GM12878 (cell line): ENCODE measurements around the gene TFPI2. TPM values are rescaled to one million over a fixed set of nuclear protein-coding genes. Genes with fewer than 3 reads are reported as not detected.
A peak's percentile ranks its signal among the peaks of the same experiment; 100 is the strongest.

ENCODE experiments used
- ATAC-seq: fragments of 200-7000 bp; cut with Tn5 transposase; 3 replicates; pipeline ENCODE4 v1.9.1; 2020; ENCODE audit warnings: mild to moderate bottlenecking, moderate library complexity
- BruUV-seq: library from RNA; stranded (reverse); fragments of 400-500 nt; replicated peaks from 2 replicates; lab custom pipeline; 2021; lab: Mats Ljungman, UMichigan
- CTCF ChIA-PET: fragments of 300-600 bp; sonication (Branson Sonifier 250); formaldehyde crosslinking; extraction: SDS; loops from one replicate; lab custom pipeline; 2021; ENCODE audit warnings: inconsistent platforms; lab: Yijun Ruan, JAX
- POLR2A ChIA-PET: fragments of 350-600 bp; formaldehyde crosslinking; extraction: SDS; loops from one replicate; lab custom pipeline; 2021; ENCODE audit warnings: inconsistent platforms; lab: Charles Lee
- RAD21 ChIA-PET: fragments of 300-600 bp; sonication (Branson Sonifier 250); formaldehyde crosslinking; loops from one replicate; lab custom pipeline; 2023; ENCODE audit warnings: antibody characterized with exemption; ENCODE audit not compliant: unreplicated experiment; lab: Charles Lee
- SMC1A ChIA-PET: fragments of 300-600 bp; sonication (Branson Sonifier 250); formaldehyde crosslinking; loops from one replicate; lab custom pipeline; 2023; ENCODE audit not compliant: unreplicated experiment, uncharacterized antibody; lab: Charles Lee
- DNase-seq: peaks from one replicate; pipeline ENCODE4 v3.0.0-alpha.2; 2011; ENCODE audit warnings: low read depth, low spot score
- FAIRE-seq: peaks from 3 replicates; lab custom pipeline; 2011; peaks lifted over from hg19 to GRCh38; lab: Jason Lieb, UNC
- H2AFZ ChIP-seq: 2 replicates; pipeline ENCODE4 v1.6.0; 2011; ENCODE audit warnings: low read depth, low read length, control low read depth; ENCODE audit not compliant: control insufficient read depth
- H3K27ac ChIP-seq: 2 replicates; pipeline ENCODE4 v1.5.1; 2011; ENCODE audit warnings: control low read depth; ENCODE audit not compliant: control insufficient read depth, insufficient read depth
- H3K27me3 ChIP-seq, 2 experiments: replicated peaks in 1 of 2; 2 replicates each; pipeline versions ENCODE4 v1.6.0 to v1.6.1; 2011; ENCODE audit warnings: low read length in 1 of 2; ENCODE audit not compliant: control insufficient read depth in 2 of 2, insufficient read depth in 2 of 2
- H3K36me3 ChIP-seq, 2 experiments: 2 replicates each; pipeline ENCODE4 v1.5.1; 2011; ENCODE audit warnings: low read length in 1 of 2; ENCODE audit not compliant: control insufficient read depth in 2 of 2, insufficient read depth in 2 of 2
- H3K4me1 ChIP-seq: 2 replicates; pipeline ENCODE4 v1.6.1; 2011; ENCODE audit warnings: mild to moderate bottlenecking, low read length, moderate library complexity, mixed read lengths; ENCODE audit not compliant: control insufficient read depth, insufficient read depth
- H3K4me2 ChIP-seq: 2 replicates; pipeline ENCODE4 v1.6.0; 2011; ENCODE audit warnings: control low read depth; ENCODE audit not compliant: control insufficient read depth, insufficient read depth
- H3K4me3 ChIP-seq: fragments of 200-600 bp; sonication (generic); 2 replicates; pipeline ENCODE4 v1.5.1; 2016
- H3K79me2 ChIP-seq: 2 replicates; pipeline ENCODE4 v1.6.0; 2011; ENCODE audit warnings: low read length; ENCODE audit not compliant: control insufficient read depth, insufficient read depth
- H3K9ac ChIP-seq: 2 replicates; pipeline ENCODE4 v1.8.0; 2011; ENCODE audit warnings: low read length, control low read depth, mixed read lengths; ENCODE audit not compliant: control insufficient read depth, insufficient read depth
- H3K9me3 ChIP-seq: replicated peaks from 3 replicates; pipeline ENCODE4 v1.5.1; 2011; ENCODE audit warnings: mild to moderate bottlenecking, low read length; ENCODE audit not compliant: control insufficient read depth, insufficient read depth
- H4K20me1 ChIP-seq: 2 replicates; pipeline ENCODE4 v1.6.0; 2011; ENCODE audit not compliant: control insufficient read depth, insufficient read depth
- BACH1 ChIP-seq: fragments of 450-650 bp; IDR thresholded peaks from 2 replicates; pipeline ENCODE4 v1.6.1; 2017; ENCODE audit warnings: mild to moderate bottlenecking, borderline replicate concordance
- BRCA1 ChIP-seq: IDR thresholded peaks from 2 replicates; pipeline ENCODE4 v1.6.1; 2011; ENCODE audit warnings: low read depth, low read length, improper control_type of control experiment
- EGR1 ChIP-seq, 2 experiments: IDR thresholded peaks; 1 replicate in 1 of 2; 2 replicates in 1 of 2; pipeline ENCODE4 v1.6.1; 2011 to 2012; ENCODE audit warnings: low read depth in 2 of 2, low read length in 2 of 2, borderline replicate concordance in 1 of 2, mild to moderate bottlenecking in 1 of 2, moderate library complexity in 1 of 2
- PAX5 ChIP-seq: IDR thresholded peaks from 2 replicates; pipeline ENCODE4 v1.6.1; 2011; ENCODE audit warnings: low read depth, low read length, borderline replicate concordance
- TCF7 ChIP-seq: IDR thresholded peaks from 2 replicates; pipeline ENCODE4 v1.6.1; 2014; ENCODE audit warnings: antibody characterized with exemption, borderline replicate concordance
- ZNF207 ChIP-seq: fragments of 450-650 bp; IDR thresholded peaks from 2 replicates; pipeline ENCODE4 v1.6.1; 2014; ENCODE audit warnings: antibody characterized with exemption, mild to moderate bottlenecking, borderline replicate concordance
- WGBS: methylation state at CpG from one replicate; pipeline ENCODE4 v1.1.6; 2016; ENCODE audit warnings: low lambda C conversion rate; ENCODE audit not compliant: insufficient replicate concordance, insufficient coverage; ENCODE audit errors: missing lambda C conversion rate; 5-methylcytosine and 5-hydroxymethylcytosine counted together
- in situ Hi-C: fragments of 300-500 bp; cut with MboI; formaldehyde crosslinking; loops from 9 replicates; pipeline ENCODE4 v1.14.3; 2018; ENCODE audit warnings: mixed read lengths
- intact Hi-C: fragments of 100-400 bp; cut with micrococcal nuclease; formaldehyde crosslinking; loops from one replicate; pipeline ENCODE4 v1.14.2; 2022; ENCODE audit not compliant: unreplicated experiment
- polyA plus RNA-seq, 11 experiments: library from polyadenylated mRNA; depleted of rRNA in 4 of 11; unstranded in 6 of 11; stranded (reverse) in 5 of 11; fragments of >200 nt; fragmentation: Nextera tagmentation in 4 of 11; fragmentation: Illumina TruSeq in 1 of 11; extraction: Ambion mirVana in 4 of 11; extraction: Trizol in 1 of 11; gene quantifications; 1 replicate in 1 of 11; 2 replicates in 10 of 11; pipeline versions ENCODE4 v1.2.1 to v1.2.3, GENCODE V29; 2011 to 2016; ENCODE audit warnings: inconsistent platforms in 2 of 11, missing spikeins in 2 of 11, low read depth in 1 of 11
- total RNA-seq, 4 experiments: library from RNA; depleted of rRNA in 3 of 4; stranded (reverse); fragments of >200 nt in 3 of 4; fragmentation: Illumina TruSeq in 1 of 4; extraction: Trizol in 1 of 4; gene quantifications; 2 replicates each; pipeline versions ENCODE4 v1.2.1 to v1.2.3, GENCODE V29; 2013 to 2021
- TF ChIP-seq, protein P1 (sequence below): fragments of 450-650 bp; IDR thresholded peaks from 2 replicates; pipeline ENCODE4 v1.6.1; 2014; ENCODE audit warnings: mild to moderate bottlenecking
- TF ChIP-seq, protein P2 (sequence below): IDR thresholded peaks from 2 replicates; pipeline ENCODE4 v1.6.1; 2012; ENCODE audit warnings: low read depth, low read length, improper control_type of control experiment
- TF ChIP-seq, protein P3 (sequence below): fragments of 450-650 bp; IDR thresholded peaks from 2 replicates; pipeline ENCODE4 v1.6.1; 2016; ENCODE audit warnings: mild to moderate bottlenecking, moderate library complexity, borderline replicate concordance

TFPI2 gene
- total and polyA plus RNA-seq, 10 of the 15 experiments (the other 5 are each of a cell fraction or from before 2014, with no cell fraction given) = 0.07 to 1.1 (median 0.31) TPM; not detected in 5

DNA sequence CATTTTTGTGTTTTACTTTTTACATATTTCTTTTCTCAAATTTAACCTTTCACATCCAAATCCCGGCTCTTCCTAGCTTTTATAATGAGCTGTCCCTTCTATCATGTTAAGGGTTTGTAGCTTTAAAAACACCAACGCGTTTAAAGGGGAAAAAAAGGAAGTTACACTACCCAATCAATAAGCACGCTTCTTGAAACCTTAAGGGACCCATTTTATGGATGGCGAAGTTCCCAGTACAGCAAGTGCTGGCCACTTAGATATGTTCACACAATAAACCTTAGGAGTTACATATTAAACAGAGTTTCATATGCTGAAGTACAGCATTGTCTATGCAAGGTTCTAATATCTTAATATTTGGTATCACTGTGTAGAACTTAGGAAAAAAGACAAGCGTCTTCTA lies 32.7 kb upstream of the TFPI2 start (continued):
- TF ChIP-seq, protein P1, sequence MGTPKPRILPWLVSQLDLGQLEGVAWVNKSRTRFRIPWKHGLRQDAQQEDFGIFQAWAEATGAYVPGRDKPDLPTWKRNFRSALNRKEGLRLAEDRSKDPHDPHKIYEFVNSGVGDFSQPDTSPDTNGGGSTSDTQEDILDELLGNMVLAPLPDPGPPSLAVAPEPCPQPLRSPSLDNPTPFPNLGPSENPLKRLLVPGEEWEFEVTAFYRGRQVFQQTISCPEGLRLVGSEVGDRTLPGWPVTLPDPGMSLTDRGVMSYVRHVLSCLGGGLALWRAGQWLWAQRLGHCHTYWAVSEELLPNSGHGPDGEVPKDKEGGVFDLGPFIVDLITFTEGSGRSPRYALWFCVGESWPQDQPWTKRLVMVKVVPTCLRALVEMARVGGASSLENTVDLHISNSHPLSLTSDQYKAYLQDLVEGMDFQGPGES = no peak
- TF ChIP-seq TCF7 = no peak
- TF ChIP-seq, protein P2, sequence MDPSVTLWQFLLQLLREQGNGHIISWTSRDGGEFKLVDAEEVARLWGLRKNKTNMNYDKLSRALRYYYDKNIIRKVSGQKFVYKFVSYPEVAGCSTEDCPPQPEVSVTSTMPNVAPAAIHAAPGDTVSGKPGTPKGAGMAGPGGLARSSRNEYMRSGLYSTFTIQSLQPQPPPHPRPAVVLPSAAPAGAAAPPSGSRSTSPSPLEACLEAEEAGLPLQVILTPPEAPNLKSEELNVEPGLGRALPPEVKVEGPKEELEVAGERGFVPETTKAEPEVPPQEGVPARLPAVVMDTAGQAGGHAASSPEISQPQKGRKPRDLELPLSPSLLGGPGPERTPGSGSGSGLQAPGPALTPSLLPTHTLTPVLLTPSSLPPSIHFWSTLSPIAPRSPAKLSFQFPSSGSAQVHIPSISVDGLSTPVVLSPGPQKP = no peak

DNA sequence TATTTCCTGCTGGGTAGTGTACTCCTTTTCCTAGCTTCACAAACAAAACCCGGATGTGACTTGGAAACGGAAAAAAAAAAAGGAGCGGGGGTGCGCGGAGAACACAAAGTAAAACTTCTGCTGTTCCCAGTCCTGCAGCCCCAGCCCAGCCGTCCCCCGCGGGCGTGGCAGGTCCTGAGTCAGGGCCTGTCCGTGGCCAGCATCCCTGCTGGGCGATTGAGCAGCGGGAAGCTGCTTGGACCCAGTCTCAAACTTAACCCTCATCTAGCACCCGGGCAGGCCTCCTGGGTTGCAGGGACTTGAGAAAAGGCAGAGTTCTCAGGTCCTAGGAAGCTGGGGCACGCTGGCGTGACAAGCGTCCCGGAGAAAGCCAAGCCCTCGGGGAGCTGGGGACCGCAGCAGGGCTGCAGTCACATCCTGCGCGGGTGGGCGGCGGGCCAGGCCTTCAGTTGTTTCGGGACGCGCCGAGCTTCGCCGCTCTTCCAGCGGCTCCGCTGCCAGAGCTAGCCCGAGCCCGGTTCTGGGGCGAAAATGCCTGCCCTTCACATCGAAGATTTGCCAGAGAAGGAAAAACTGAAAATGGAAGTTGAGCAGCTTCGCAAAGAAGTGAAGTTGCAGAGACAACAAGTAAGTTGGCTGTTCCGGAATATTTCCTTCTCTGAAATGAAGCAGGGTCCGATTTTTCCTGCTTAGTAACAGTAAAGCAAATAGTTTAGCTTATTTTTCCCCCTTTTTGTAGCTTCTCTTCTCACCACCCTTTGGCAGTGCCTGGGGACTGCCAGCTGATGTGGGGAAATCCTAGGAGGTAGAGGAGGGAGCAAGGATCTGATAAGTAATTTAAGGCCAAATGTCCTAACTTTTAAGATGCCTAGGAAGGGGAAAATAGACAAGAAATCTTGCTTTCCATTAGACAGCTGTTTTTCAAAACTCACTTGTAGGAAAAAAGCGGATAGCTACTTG lies 31.3 kb upstream of the TFPI2 start, which contains the start of gene GNG11:
Gene GNG11 (plus strand): TSS at position 129 of the 960 bp plus-strand sequence. CDS start 403 bp downstream, at position 532.
- RAD21 ChIA-PET = interaction anchor here (0.7 to 1.7 kb wide), 5 partner anchors 12 to 165 kb away, joined by 3 to 12 read pairs (median 3); no protein-coding TSS in a partner anchor
- TF ChIP-seq PAX5 = no peak
- TF ChIP-seq ZNF207 = no peak
- no peak for TF ChIP-seq BACH1
- no peak for TF ChIP-seq BRCA1
- TF ChIP-seq, protein P3, sequence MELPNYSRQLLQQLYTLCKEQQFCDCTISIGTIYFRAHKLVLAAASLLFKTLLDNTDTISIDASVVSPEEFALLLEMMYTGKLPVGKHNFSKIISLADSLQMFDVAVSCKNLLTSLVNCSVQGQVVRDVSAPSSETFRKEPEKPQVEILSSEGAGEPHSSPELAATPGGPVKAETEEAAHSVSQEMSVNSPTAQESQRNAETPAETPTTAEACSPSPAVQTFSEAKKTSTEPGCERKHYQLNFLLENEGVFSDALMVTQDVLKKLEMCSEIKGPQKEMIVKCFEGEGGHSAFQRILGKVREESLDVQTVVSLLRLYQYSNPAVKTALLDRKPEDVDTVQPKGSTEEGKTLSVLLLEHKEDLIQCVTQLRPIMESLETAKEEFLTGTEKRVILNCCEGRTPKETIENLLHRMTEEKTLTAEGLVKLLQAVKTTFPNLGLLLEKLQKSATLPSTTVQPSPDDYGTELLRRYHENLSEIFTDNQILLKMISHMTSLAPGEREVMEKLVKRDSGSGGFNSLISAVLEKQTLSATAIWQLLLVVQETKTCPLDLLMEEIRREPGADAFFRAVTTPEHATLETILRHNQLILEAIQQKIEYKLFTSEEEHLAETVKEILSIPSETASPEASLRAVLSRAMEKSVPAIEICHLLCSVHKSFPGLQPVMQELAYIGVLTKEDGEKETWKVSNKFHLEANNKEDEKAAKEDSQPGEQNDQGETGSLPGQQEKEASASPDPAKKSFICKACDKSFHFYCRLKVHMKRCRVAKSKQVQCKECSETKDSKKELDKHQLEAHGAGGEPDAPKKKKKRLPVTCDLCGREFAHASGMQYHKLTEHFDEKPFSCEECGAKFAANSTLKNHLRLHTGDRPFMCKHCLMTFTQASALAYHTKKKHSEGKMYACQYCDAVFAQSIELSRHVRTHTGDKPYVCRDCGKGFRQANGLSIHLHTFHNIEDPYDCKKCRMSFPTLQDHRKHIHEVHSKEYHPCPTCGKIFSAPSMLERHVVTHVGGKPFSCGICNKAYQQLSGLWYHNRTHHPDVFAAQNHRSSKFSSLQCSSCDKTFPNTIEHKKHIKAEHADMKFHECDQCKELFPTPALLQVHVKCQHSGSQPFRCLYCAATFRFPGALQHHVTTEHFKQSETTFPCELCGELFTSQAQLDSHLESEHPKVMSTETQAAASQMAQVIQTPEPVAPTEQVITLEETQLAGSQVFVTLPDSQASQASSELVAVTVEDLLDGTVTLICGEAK = no peak
- TF ChIP-seq EGR1 (IDR thresholded peaks at IDR 0.05; ENCODE audit: borderline replicate concordance in 1 of 2, low read depth in 2 of 2, low read length in 2 of 2) = no peak

More for the DNA sequence above, 31.3 kb upstream of the TFPI2 start, which contains the start of gene GNG11:
- peak; percentile 84 for ATAC-seq
- Histone ChIP-seq H3K27me3 (no peaks in the 10 kb centered on the region), H3K27ac (peak within 1 kb of the TSS; percentile 24; the same call in 1 of the 2 replicates), H3K79me2 (no peaks in the 10 kb centered on the region), H3K36me3 (no peaks in the 10 kb centered on the region), H2AFZ (peak within 1 kb of the TSS; percentile 84), H3K9me3 (no peaks in the 10 kb centered on the region), H3K4me1 (no peaks in the 10 kb centered on the region), H3K4me2 (peak within 1 kb of the TSS; percentile 75), H3K9ac (peak within 1 kb of the TSS; percentile 48; the same call in 1 of the 2 replicates), H3K4me3 (peak within 1 kb of the TSS; percentile 61), H4K20me1 (no peaks in the 10 kb centered on the region)
- no peak for FAIRE-seq
- 26% methylated on average over 36 of the region's 39 CpGs for WGBS
- no peak for DNase-seq
- intact Hi-C loops = loop anchor here (10.0 kb wide), 1 partner anchor 57 kb away; no protein-coding TSS in a partner anchor
- ChIA-PET POLR2A (interaction anchor here (0.7 kb wide), 1 partner anchor 251 kb away, joined by 3 read pairs; no protein-coding TSS in a partner anchor), CTCF (interaction anchor here (0.8 to 4.5 kb wide), 7 partner anchors 15 to 514 kb away, joined by 3 to 25 read pairs (median 4); partner anchors contain the start of gene GNGT1), SMC1A (interaction anchor here (0.6 to 3.9 kb wide), 7 partner anchors 8 to 231 kb away, joined by 3 to 22 read pairs (median 3); no protein-coding TSS in a partner anchor)
- no TSS peak for BruUV-seq
- in situ Hi-C loops = no loop called here
